IMR-90 (cell line): ENCODE results near the gene CPSF4L. TPM values are rescaled to one million over a fixed set of nuclear protein-coding genes. Genes with fewer than 3 reads are reported as not detected.

ENCODE experiments used
- ATAC-seq: fragments of 200-7000 bp; cut with Tn5 transposase; 2 replicates; pipeline ENCODE4 v1.9.1; 2020; ENCODE audit warnings: low read depth, mild to moderate bottlenecking, moderate library complexity
- BruUV-seq: library from RNA; stranded (reverse); fragments of 400-500 nt; replicated peaks from 2 replicates; lab custom pipeline; 2021; lab: Mats Ljungman, UMichigan
- CTCF ChIA-PET: fragments of 300-600 bp; formaldehyde crosslinking; extraction: SDS; loops from one replicate; lab custom pipeline; 2021; ENCODE audit warnings: antibody characterized with exemption; lab: Yijun Ruan, JAX
- POLR2A ChIA-PET: fragments of 300-600 bp; sonication (Branson Sonifier 250); formaldehyde crosslinking; loops from one replicate; lab custom pipeline; 2022; ENCODE audit warnings: antibody characterized with exemption; ENCODE audit not compliant: unreplicated experiment; lab: Charles Lee
- DNase-seq: peaks from one replicate; pipeline ENCODE4 v3.0.0; 2013
- H2AFZ ChIP-seq: replicated peaks from 2 replicates; pipeline ENCODE3; 2013; ENCODE audit warnings: low read length, mild to moderate bottlenecking; ENCODE audit not compliant: poor library complexity
- H2AK5ac ChIP-seq: 2 replicates; pipeline ENCODE4 v1.6.1; 2013; ENCODE audit warnings: low read depth, low read length, inconsistent platforms
- H2AK9ac ChIP-seq: replicated peaks from 2 replicates; pipeline ENCODE3; 2013; ENCODE audit warnings: mild to moderate bottlenecking, low read depth, low read length, moderate library complexity; ENCODE audit not compliant: poor library complexity
- H2BK120ac ChIP-seq: 2 replicates; pipeline ENCODE4 v1.6.1; 2013; ENCODE audit warnings: low read depth, low read length, inconsistent platforms
- H2BK15ac ChIP-seq: 3 replicates; pipeline ENCODE4 v1.6.1; 2013; ENCODE audit warnings: low read depth, low read length, inconsistent platforms
- H2BK20ac ChIP-seq: 2 replicates; pipeline ENCODE4 v1.6.1; 2013; ENCODE audit warnings: low read depth, mild to moderate bottlenecking, inconsistent platforms, low read length, moderate library complexity
- H2BK5ac ChIP-seq: 2 replicates; pipeline ENCODE4 v1.6.1; 2013; ENCODE audit warnings: mild to moderate bottlenecking, low read depth, low read length, inconsistent platforms; ENCODE audit not compliant: poor library complexity, severe bottlenecking
- H3K14ac ChIP-seq: replicated peaks from 2 replicates; pipeline ENCODE4 v1.6.1; 2013; ENCODE audit warnings: low read depth, low read length, inconsistent platforms
- H3K18ac ChIP-seq: 2 replicates; pipeline ENCODE4 v1.6.1; 2013; ENCODE audit warnings: low read depth, low read length, control low read depth
- H3K23ac ChIP-seq: 2 replicates; pipeline ENCODE4 v1.6.1; 2013; ENCODE audit warnings: low read depth, low read length, inconsistent platforms
- H3K27ac ChIP-seq: 2 replicates; pipeline ENCODE4 v1.5.1; 2013; ENCODE audit warnings: mild to moderate bottlenecking, control low read depth, low read length; ENCODE audit not compliant: insufficient read depth
- H3K27me3 ChIP-seq: 2 replicates; pipeline ENCODE4 v1.6.1; 2013; ENCODE audit warnings: low read length; ENCODE audit not compliant: control insufficient read depth, insufficient read depth
- H3K36me3 ChIP-seq: 2 replicates; pipeline ENCODE4 v1.6.1; 2013; ENCODE audit warnings: low read length, mixed read lengths; ENCODE audit not compliant: control insufficient read depth, insufficient read depth
- H3K4ac ChIP-seq: 2 replicates; pipeline ENCODE4 v1.6.1; 2013; ENCODE audit warnings: low read depth, low read length, inconsistent platforms
- H3K4me1 ChIP-seq: 2 replicates; pipeline ENCODE4 v1.6.1; 2013; ENCODE audit warnings: low read length, mixed read lengths; ENCODE audit not compliant: control insufficient read depth, insufficient read depth
- H3K4me2 ChIP-seq: 2 replicates; pipeline ENCODE4 v1.6.1; 2013; ENCODE audit warnings: low read depth, mild to moderate bottlenecking, control low read depth, low read length, moderate library complexity
- H3K4me3 ChIP-seq: 2 replicates; pipeline ENCODE4 v1.5.1; 2013; ENCODE audit warnings: low read depth, mild to moderate bottlenecking, control low read depth, low read length, moderate library complexity; ENCODE audit not compliant: insufficient read depth
- H3K56ac ChIP-seq: 2 replicates; pipeline ENCODE4 v1.6.1; 2013; ENCODE audit warnings: low read length, inconsistent platforms; ENCODE audit not compliant: insufficient read depth; ENCODE audit errors: extremely low read depth
- H3K79me1 ChIP-seq, 2 experiments: 2 replicates each; pipeline ENCODE4 v1.6.1; 2013; ENCODE audit warnings: low read length in 2 of 2, inconsistent platforms in 1 of 2, low read depth in 1 of 2
- H3K9ac ChIP-seq: 2 replicates; pipeline ENCODE4 v1.6.1; 2013; ENCODE audit warnings: low read depth, low read length, control low read depth
- H3K9me1 ChIP-seq: 2 replicates; pipeline ENCODE4 v1.6.1; 2013; ENCODE audit warnings: low read length, inconsistent platforms; ENCODE audit not compliant: insufficient read depth
- H3K9me3 ChIP-seq: 2 replicates; pipeline ENCODE4 v1.6.1; 2013; ENCODE audit warnings: low read length; ENCODE audit not compliant: control insufficient read depth, insufficient read depth
- H4K20me1 ChIP-seq: 2 replicates; pipeline ENCODE4 v1.6.1; 2013; ENCODE audit warnings: low read length, inconsistent platforms; ENCODE audit not compliant: insufficient read depth
- H4K5ac ChIP-seq: 2 replicates; pipeline ENCODE4 v1.6.1; 2013; ENCODE audit warnings: mild to moderate bottlenecking, low read depth, low read length, control low read depth
- H4K8ac ChIP-seq, 2 experiments: 2 replicates each; pipeline ENCODE4 v1.6.1; 2013; ENCODE audit warnings: low read depth in 2 of 2, low read length in 2 of 2, control low read depth in 1 of 2, inconsistent platforms in 1 of 2
- H4K91ac ChIP-seq: 2 replicates; pipeline ENCODE4 v1.6.1; 2013; ENCODE audit warnings: low read depth, low read length, inconsistent platforms; ENCODE audit not compliant: insufficient read depth
- CEBPB ChIP-seq: IDR thresholded peaks from 2 replicates; pipeline ENCODE4 v1.6.1; 2012; ENCODE audit warnings: low read depth, low read length, improper control_type of control experiment
- CHD1 ChIP-seq: IDR thresholded peaks from 2 replicates; pipeline ENCODE4 v1.6.1; 2012; ENCODE audit warnings: low read depth, low read length, improper control_type of control experiment
- CTCF ChIP-seq: conservative IDR thresholded peaks from 2 replicates; pipeline ENCODE4 v1.5.1; 2012; ENCODE audit warnings: mild to moderate bottlenecking, low read depth, low read length, improper control_type of control experiment
- WGBS, 2 experiments: methylation state at CpG; one replicate each; pipeline versions ENCODE4 v1.1.5 to v1.1.7; 2013; ENCODE audit warnings: missing lambda C conversion rate in 2 of 2; ENCODE audit not compliant: insufficient read length in 1 of 2; ENCODE audit errors: extremely low coverage in 2 of 2; 5-methylcytosine and 5-hydroxymethylcytosine counted together
- dilution Hi-C: fragments of 300-500 bp; cut with HindIII; formaldehyde crosslinking; loops from one replicate; pipeline ENCODE4 v1.14.3; 2018; ENCODE audit warnings: low sequenced_read_pairs; ENCODE audit not compliant: unreplicated experiment
- in situ Hi-C: fragments of 300-500 bp; cut with MboI; formaldehyde crosslinking; loops from 3 replicates; pipeline ENCODE4 v1.14.3; 2019; ENCODE audit warnings: low sequenced_read_pairs, inconsistent platforms, mixed read lengths
- intact Hi-C: fragments of 100-400 bp; cut with micrococcal nuclease; formaldehyde crosslinking; loops from 2 replicates; pipeline ENCODE4 v1.10.0; 2022
- polyA plus RNA-seq, 3 experiments: library from polyadenylated mRNA; depleted of rRNA; stranded (reverse); fragments of >200 nt; gene quantifications; 2 replicates each; pipeline ENCODE4 v1.2.3, GENCODE V29; 2012; ENCODE audit warnings: low replicate concordance in 1 of 3
- total RNA-seq: library from RNA; depleted of rRNA; stranded (reverse); fragments of >200 nt; gene quantifications from 2 replicates; pipeline ENCODE4 v1.2.3, GENCODE V29; 2012

The CPSF4L gene
- total and polyA plus RNA-seq, 2 of the 4 experiments (the other 2 are of a cell fraction): not detected

GRCh38 chr17:73278049-73278464 is 16.4 kb upstream of the CPSF4L start:
- no TSS peak for BruUV-seq
- Histone ChIP-seq H3K14ac (no peak overlapping the region), H3K27me3 (no peaks in the 10 kb centered on the region), H4K91ac (no peak overlapping the region), H2BK120ac (no peak overlapping the region), H3K79me1 (peaks cover 0 to 18% of the 10 kb centered on the region in 2 experiments; a peak in 2 of 4 replicates), H3K9me1 (no peaks in the 10 kb centered on the region; the same call in 1 of the 2 replicates), H2BK20ac (no peak overlapping the region), H2AK9ac (no peak overlapping the region), H3K56ac (no peak overlapping the region), H3K4ac (no peak overlapping the region), H2AFZ (no peak overlapping the region), H2BK15ac (no peak overlapping the region), H3K27ac (no peak overlapping the region), H3K9me3 (no peaks in the 10 kb centered on the region), H3K4me3 (no peak overlapping the region), H2AK5ac (no peak overlapping the region), H4K5ac (no peak overlapping the region), H3K36me3 (peaks cover 7% of the 10 kb centered on the region; the same call in 1 of the 2 replicates), H3K9ac (no peak overlapping the region), H3K18ac (no peak overlapping the region), H2BK5ac (no peak overlapping the region), H4K8ac (no peak overlapping the region), H4K20me1 (peaks cover 4% of the 10 kb centered on the region), H3K4me1 (peaks cover 4% of the 10 kb centered on the region; the same call in 1 of the 2 replicates), H3K4me2 (no peak overlapping the region), H3K23ac (no peak overlapping the region)
- ATAC-seq (no peak), DNase-seq (no peak)
- in situ Hi-C loops: no loop called here
- TF ChIP-seq CHD1: no peak
- no peak for TF ChIP-seq CTCF
- no peak for TF ChIP-seq CEBPB
- CTCF ChIA-PET: interaction anchor here (1.0 kb wide), 1 partner anchor 22 kb away, joined by 4 read pairs; no protein-coding TSS in a partner anchor
- 100% methylated on average over 4 of the region's 7 CpGs; no CpG with 5 or more reads in 1 of the 2 experiments for WGBS, 2 experiments
- dilution Hi-C loops: no loop called here
- intact Hi-C loops: no loop called here
- POLR2A ChIA-PET: no interaction called here
